Stimulated activated CD8-positive, alpha-beta memory T cell treated with anti-CD3 and anti-CD28 coated beads, Interleukin-7, amount 100 ng/mL, for 48 hours (primary cell): ENCODE measurements around the gene MYL11.
"Not testable (repeated sequence)": the region's sequence is repeated elsewhere in the genome, so short reads cannot be mapped to it uniquely, and the experiment has no call there.

ENCODE experiments used
- DNase-seq, 2 donors: peaks; one replicate each; pipeline ENCODE4 v3.0.0-alpha.2; 2020; ENCODE audit warnings: low read depth in 1 of 2; ENCODE audit errors: extremely low read depth in 1 of 2

Gene MYL11

DNA sequence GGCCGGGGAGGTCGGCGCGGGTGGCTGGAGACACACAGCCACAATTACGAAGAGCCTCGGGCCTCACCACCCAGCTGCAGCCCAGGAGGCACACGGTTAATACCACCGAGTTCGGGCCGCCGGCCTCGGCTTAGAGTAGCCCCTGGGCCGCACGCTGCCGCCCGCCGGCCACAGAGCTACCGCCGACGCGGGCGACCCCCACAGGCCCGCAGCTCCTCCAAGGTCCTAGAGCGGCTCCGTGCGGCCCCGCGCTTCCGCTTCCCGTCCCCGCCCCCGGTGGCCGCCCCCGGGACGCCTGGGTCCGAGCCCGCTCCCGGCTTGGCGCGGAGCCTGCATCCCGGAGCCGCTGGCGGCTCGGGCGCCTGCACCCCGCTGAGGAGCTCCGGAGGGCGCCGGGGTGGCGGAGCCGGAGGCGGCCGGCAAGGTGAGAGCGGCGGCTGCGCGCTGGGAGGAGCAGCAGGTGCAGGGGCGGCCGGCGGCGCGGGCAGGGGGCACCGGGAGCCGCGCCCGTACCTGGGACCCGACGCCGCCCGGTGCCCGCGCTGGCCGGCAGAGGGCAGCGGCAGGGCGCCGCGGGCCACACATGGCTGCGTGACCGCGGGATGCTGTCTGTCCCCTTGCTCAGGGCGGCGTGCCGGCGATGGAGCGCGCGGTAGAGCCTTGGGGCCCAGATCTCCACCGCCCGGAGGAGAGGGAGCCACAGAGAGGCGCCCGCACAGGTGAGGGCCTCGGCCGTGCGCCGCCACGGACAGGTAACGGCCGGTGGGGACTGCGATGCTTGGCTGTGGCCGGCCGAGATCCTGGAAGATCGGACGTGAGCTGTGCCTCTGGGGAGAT, 20.8 kb downstream of the MYL11 start, which contains the start of gene ZNF48:
Gene ZNF48 (plus strand): TSS at position 266 of the 837 bp plus-strand sequence. CDS start 375 bp downstream, at position 641.
- DNase-seq = no peak

- DNase-seq = no peak
Measured at GRCh38 chr16:30395992-30396585, 21.5 kb downstream of the MYL11 start.

DNA sequence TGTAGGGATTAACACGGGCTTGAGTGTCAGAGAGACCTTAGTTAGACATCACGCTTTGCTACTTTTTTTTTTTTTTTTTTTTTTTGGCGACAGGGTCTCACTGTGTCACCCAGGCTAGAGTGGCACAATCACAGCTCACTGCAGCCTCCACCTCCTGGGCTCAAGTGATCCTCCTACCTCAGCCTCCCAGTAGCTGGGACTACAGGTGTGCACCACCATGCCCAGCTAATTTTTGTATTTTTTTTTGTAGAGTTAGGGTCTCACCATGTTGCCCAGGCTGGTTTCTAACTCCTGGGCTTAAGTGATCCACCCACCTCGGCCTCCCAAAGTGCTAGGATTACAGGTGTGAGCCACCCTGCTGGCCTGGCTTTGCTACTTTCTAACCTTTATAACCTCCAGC, 22.0 kb downstream of the MYL11 start:
- not testable (repeated sequence) for DNase-seq

DNA sequence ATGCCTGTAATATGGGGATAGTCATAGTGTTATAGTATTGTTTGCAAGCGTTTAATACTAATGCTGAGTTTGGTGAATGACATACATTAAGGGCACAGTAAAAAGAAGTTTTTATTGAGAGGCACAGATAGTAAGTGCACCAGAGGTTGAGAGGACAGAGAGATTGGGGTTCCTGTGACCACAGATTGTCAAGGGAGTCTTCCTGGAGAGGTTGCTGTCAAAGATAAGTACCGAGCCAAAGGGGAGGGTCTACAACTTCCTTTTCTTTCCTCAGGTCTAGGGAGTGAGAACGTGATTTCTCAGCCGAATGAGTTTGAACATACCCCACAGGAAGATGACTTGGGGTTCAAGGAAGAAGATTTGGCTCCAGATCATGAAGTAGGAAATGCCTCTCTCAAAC, 22.5 kb downstream of the MYL11 start:
- no peak for DNase-seq

DNA sequence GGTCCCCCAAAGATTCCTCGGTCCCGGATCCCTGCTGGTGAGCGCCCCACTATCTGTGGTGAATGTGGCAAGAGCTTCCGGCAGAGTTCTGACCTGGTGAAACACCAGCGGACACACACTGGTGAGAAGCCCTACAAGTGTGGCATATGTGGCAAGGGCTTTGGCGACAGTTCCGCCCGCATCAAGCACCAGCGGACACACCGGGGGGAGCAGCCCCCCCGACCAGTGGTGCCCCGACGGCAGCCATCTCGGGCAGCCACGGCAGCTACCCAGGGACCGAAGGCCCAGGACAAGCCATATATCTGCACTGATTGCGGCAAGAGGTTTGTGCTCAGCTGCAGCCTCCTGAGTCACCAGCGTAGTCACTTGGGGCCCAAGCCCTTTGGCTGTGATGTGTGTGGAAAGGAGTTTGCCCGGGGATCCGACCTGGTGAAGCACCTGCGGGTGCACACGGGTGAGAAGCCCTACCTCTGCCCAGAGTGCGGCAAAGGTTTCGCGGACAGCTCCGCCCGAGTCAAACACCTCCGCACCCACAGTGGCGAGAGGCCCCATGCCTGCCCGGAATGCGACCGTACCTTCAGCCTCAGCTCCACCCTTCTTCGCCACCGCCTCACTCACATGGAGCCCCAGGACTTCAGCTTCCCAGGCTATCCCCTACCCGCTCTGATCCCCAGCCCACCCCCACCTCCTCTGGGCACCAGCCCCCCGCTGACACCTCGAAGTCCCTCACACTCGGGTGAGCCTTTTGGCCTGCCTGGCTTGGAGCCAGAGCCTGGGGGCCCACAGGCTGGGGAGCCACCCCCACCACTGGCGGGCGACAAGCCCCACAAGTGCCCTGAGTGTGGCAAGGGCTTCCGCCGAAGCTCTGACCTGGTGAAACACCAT, 23.4 kb downstream of the MYL11 start:
- no peak for DNase-seq

- no peak for DNase-seq
Measured at GRCh38 chr16:30398661-30399434, 24.2 kb downstream of the MYL11 start.

DNA sequence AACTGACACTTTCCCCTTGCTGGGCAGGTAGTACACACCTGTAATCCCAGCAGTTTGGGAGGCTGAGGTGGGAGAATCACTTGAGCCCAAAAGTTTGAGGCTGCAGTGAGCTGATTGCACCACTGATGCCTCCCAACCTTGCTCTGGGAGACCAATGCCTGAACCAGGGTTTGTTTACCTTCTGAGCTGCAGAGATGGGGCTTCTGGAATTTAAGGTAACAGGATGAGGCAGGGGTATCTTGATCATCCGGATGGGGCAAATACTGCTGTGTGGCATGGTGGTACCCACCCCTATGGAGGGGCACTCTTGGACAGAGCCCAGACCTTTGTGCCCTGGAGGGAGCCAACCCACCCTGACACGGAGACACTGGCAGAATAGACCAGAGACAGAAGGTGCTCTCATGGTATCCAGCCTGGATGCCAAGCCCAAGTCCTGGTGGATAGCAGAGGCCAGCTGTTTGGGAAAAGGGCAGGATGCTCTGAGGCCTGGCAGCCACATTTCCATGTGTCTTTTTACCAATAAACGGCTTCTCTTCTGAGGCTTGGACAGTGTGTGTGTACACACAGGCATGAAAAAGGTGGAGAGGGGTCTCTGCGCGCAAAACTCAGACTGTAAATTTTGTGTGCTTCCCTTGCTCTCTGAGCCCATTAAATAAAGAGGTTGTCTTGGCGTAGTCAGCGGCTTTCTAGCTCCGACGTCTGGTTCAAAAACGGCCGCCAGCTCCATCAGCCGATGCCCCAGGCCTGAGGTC, 25.0 kb downstream of the MYL11 start:
- DNase-seq = no peak

DNA sequence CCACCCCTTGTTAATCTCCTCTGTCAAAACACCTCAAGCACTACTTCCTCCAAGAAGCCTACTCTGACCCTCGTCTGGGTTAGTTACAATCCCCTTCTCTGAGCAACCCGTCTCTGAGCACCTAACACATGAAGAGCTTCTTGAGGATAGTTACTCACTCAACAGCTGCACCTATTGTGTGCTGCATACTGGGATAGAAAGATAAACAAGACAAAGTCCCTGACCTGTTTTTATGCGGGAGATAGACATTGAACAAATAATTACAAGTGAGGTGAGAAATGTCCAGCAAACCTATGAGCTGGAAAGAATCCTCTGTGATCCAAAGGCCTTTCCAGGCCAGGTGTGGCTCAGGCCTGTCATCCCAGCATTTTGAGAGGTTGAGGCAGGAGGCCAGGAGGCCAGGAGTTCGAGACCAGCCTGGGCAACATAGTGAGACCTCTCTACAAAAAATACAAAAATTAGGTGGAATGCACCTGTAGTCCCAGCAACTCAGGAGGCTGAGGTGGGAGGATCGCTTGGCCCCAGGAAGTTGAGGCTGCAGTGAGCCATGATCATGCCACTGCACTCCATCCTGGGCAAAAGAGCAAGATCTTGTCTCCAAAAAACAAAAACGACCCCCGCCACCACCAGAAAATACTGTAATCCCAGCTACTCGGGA, 27.3 kb downstream of the MYL11 start:
- no peak for DNase-seq

DNA sequence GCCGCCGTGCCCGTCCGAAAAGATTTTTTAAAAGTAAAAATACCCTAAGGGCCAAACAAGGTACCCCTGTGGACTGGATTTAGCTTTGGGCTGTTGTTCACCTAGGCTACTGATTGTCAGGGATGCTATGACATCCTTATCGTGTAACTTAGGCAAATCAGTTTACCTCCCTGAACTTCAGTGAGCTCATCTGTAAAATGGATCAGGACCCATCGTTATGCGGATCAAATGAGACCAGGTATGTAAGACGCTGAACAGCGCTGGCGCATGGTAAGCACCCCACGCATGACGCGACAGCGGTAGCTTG, 32.1 kb downstream of the MYL11 start:
- DNase-seq = no peak

- peak; percentile 89 to 90 for DNase-seq
Measured at GRCh38 chr16:30407102-30407803, 32.7 kb downstream of the MYL11 start, which contains the start of gene ZNF771. Gene ZNF771, plus strand, starts transcription at chr16:30407606. Its CDS starts 448 bp downstream, at chr16:30408054.

- no peak for DNase-seq
Measured at GRCh38 chr16:30407804-30408534, 33.4 kb downstream of the MYL11 start.

DNA sequence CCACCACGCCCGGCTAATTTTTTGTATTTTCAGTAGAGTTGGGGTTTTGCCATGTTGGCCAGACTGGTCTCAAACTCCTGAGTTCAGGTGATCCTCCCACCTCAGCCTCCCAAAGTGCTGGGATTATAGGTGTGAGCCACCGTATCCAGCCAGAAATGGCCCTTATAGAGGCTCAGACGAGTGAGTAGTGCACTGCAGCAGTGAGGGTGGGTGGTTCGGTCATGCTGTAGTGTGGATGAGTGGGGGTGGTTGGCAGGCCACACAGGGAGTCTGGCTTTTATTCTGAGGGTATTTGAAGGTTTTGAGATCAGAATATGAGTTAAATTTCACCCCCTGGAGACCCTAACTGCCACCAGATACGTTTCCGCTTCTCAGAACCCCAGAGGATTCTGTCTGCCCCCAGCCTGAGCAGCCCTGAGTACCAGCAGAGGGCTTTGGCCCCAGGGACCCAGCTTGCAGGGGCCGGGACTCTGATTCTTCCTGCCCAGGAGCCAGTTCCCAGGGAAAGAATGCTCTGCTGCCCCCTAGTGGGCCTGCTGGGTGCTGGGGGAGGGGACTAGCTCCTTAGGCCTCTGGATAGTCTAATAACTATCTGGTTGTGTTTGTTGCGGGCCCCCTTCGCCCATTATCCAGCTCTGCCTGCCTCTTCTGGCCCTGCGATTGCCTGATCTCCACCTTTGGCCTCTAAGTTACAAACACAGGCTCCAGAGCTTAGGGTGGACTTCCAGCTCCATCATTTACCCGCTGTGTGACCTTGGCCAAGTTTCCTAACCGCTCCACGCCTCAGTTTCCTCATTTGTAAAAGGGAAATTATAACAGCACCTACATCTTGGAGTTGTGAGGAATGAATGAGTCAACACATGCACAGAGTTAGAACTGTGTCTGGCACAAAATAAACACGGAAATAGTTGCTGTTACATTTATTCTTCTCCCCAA, 34.8 kb downstream of the MYL11 start:
- peak; percentile 82 to 87 for DNase-seq

GRCh38 chr16:30413112-30413806, 38.7 kb downstream of the MYL11 start:
- DNase-seq = no peak

DNA sequence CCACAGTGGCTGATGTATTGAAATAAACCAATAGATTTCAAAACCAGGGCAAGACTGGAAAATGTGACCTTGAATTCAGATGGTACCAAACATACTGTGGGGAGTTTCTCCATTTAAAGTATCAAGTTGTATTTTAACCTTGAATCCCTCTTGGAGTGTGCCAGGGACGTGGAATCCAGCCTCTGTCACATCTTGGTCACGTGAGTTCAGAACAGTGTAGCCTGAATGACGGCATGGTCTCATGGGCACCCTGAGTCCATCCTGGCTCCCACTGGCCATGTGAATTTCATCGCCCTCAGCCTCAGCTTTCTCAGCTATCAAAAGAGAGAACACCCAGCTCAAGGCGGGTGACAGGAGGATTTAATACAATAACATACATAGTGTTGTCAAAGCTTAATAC, 39.6 kb downstream of the MYL11 start:
- DNase-seq = no peak

DNA sequence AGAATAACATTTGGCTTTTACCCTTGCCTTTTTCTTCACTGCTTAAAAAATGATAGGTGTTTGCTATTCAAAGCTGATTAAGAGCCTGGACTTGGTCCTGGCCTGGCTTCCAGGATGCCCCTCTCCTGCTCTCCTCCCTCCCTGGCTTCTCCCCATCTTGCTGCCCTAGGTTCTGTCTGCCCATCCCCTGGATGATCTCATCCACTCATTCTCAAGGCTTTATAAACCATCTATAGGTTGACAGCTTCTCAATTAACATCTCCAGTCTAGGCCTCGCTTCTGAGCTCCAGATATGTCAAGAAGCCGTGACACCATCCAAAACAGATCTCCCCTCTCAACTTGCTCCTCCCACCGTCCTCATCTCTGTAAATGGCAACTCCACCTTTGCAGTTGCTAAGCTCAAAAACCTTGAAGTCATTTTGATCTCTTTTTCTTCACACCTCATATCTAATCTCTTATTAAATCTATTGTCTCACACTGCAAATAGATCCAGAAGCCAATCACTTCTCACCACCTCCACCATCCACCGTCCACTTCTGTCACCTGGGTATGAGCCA, 41.5 kb downstream of the MYL11 start:
- DNase-seq = no peak
